Skeletal muscle tissue (tissue), 4 donors: ENCODE measurements around the gene PLXNA1. TPM values are rescaled to one million over a fixed set of nuclear protein-coding genes. Genes with fewer than 3 reads are reported as not detected.

Experiments
- H3K27ac ChIP-seq: one replicate; pipeline ENCODE4 v1.7.0; 2013; ENCODE audit warnings: mild to moderate bottlenecking, low read depth, low read length, inconsistent platforms
- H3K27me3 ChIP-seq, 3 donors: one replicate each; pipeline ENCODE4 v1.7.0; 2013; ENCODE audit warnings: low read length in 3 of 3; ENCODE audit not compliant: control insufficient read depth in 3 of 3, insufficient read depth in 3 of 3
- H3K36me3 ChIP-seq, 3 donors: one replicate each; pipeline ENCODE4 v1.7.0; 2013; ENCODE audit warnings: low read length in 3 of 3; ENCODE audit not compliant: control insufficient read depth in 3 of 3, insufficient read depth in 3 of 3
- H3K4me1 ChIP-seq, 3 donors: one replicate each; pipeline ENCODE4 v1.7.0; 2013; ENCODE audit warnings: low read length in 3 of 3, mild to moderate bottlenecking in 3 of 3; ENCODE audit not compliant: control insufficient read depth in 3 of 3, insufficient read depth in 3 of 3
- H3K4me3 ChIP-seq, 3 donors: one replicate each; pipeline ENCODE4 v1.7.0; 2013; ENCODE audit warnings: low read length in 3 of 3
- H3K9ac ChIP-seq, 3 donors: one replicate each; pipeline ENCODE4 v1.7.0; 2013; ENCODE audit warnings: low read length in 3 of 3, mild to moderate bottlenecking in 3 of 3, moderate library complexity in 2 of 3, low read depth in 1 of 3
- H3K9me3 ChIP-seq, 3 donors: one replicate each; pipeline ENCODE4 v1.7.0; 2013; ENCODE audit warnings: low read length in 3 of 3; ENCODE audit not compliant: control insufficient read depth in 3 of 3
- total RNA-seq: library from RNA; depleted of rRNA; stranded (reverse); fragments of >200 nt; gene quantifications from one replicate; pipeline ENCODE4 v1.2.3, GENCODE V29; 2014
- donor health status: Osteomylitis.

PLXNA1 gene
- total RNA-seq, 1 donor from 2014 or later: 17.7 TPM

DNA sequence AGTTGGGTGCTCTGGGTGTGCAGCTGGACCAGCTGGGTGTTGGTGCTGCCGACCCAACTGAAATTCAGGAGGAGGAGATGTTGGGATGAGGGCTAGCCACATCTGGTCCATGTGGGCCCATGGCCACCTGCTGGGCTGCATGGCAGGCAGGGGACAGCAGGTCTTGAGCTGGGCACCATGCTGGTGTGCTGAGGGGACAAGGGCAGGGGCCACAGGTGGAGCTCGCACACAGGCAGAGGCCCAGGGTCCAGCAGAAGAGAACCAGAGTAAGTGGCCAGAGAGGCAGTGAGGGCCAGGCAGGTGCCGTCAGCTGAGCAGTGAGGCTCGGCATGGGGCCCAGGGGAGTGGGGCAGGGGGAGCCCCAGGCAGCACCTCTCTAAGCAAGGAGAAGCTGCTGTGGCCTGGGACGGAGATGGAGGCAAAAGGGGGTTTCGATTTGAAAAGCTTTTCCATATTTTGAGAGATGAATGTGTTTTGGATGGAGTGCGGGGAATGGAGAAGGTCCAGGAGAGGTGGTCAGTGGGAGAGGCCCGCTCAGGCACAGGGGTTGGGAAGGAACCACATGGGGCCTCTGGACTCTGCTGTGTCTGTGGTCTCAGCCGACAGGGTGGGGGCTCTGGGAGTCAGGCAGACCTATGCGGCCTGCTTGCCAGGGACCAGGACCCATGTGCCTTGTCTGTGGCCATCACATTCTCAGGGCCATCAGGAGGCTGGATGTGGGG is 30.5 kb upstream of the PLXNA1 start:
- Histone ChIP-seq H3K4me3 (no peak overlapping the region), H3K9ac (no peak overlapping the region), H3K9me3 (no peaks in the 10 kb centered on the region), H3K4me1 (peaks cover 13 to 19% (median 14%) of the 10 kb centered on the region in 3 donors), H3K27ac (no peak overlapping the region), H3K36me3 (no peaks in the 10 kb centered on the region), H3K27me3 (no peaks in the 10 kb centered on the region)

DNA sequence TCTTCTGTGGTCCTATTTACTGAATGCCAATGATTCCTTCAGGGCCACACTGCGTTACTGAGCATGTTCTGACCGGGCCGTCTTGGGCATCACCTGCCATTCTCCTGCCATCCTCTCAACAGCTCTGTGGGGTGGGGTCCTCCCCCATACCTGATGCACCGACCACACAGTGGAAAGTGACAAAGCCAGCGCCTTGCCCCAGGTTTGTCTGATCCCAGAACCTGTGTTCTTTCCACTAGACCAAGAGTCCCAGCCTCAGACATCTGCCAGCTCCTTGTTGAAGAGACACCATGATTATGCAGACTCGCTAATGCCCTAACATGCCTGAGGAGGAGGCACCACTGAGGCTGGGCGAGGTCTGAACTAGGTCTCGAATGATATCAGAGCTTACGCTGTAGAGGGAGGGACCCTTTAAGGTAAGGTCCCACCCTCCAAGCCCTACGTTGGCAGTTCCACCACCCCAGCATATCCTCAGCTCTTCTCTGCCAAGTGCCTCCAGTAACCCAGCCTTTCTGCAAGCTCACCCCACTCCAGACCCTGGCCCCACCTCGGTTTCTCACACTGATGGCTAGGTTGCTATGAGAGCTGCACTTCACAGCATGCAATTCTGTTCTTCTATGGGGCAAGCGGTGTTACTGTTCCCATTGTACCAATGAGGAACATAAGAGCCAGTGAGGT is 29.8 kb upstream of the PLXNA1 start:
- Histone ChIP-seq H3K27me3 (no peaks in the 10 kb centered on the region), H3K4me3 (no peak overlapping the region), H3K4me1 (peaks cover 12 to 14% (median 14%) of the 10 kb centered on the region in 3 donors), H3K9ac (no peak overlapping the region), H3K27ac (no peak overlapping the region), H3K36me3 (no peaks in the 10 kb centered on the region), H3K9me3 (no peaks in the 10 kb centered on the region)

DNA sequence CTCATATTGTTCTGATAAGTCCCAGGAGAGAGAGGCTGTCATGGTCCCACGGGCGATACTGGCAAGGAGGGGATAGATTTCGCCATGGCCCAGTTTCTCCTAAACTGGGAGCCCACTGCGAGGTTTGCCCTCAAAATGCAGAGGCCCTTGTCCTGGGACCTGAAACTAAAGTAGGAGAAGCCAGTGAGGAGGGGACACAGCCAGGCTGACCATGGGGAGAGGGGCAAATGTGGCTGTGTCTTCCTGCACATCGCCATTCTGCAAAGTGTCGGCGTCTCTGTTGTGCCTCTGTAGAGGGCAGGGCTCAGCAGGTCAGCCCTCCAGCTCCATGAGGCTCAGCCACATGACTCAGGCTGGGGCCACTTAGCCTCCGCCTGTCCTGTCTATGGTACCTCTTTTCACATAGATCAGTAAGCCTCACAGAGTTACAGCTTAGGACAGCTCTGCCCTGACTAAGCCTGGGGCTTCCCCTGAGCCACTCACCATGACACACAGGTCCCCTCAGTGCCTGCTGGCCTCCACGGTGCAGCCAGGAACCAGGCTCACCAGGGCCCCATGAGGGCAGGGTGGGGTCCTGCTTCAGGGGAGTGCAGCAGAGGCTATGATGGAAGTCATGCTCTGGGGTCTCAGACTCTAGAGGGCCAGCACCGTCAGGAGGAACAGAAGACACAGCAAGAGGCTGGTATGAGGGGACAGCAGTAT is 28.6 kb upstream of the PLXNA1 start:
- peaks cover under 1 to 9% (median 2%) of the 10 kb centered on the region in 3 donors for H3K4me1 ChIP-seq
- H3K9me3 ChIP-seq: no peaks in the 10 kb centered on the region
- no peak overlapping the region for H3K9ac ChIP-seq
- no peaks in the 10 kb centered on the region for H3K27me3 ChIP-seq
- no peaks in the 10 kb centered on the region for H3K36me3 ChIP-seq
- H3K27ac ChIP-seq: no peak overlapping the region
- no peak overlapping the region for H3K4me3 ChIP-seq

DNA sequence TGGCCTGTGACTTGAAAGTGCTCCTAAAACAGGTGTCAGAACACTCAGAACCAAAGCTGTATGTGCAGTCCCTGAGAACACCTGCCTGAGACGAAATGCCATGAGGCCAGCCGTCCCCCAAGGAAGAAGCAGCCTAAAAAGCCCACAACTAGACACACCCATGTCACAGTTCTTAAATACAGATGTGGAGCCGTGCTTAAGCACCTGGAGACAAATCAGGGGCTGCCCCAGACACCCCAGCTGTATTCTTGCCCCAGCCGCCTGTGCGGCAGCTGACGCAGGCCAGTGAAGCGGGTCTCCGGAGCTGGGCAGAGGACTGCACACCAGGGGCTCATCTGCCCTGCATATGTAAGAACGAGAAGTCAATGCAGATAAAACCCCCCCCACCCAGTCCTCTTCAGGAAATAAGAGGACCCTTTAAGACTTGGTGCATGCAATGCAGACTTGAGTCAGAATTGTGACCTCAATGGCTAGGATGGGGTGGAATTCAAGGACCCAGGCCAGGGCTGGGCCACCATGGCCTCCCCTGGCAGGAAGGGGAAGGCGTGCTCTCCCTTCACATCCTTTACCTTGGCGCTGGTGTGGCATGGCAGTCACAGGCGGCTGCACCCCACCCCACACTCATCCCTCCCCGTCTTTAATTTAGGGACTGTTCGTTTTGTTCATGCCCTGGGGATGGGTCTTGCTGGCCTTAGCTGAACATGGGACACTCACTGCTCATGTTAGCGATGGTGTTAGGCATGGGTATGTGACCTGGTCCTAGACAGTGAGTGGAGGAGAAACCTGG is 27.7 kb upstream of the PLXNA1 start:
- H3K4me3 ChIP-seq: no peak overlapping the region
- H3K27me3 ChIP-seq: no peaks in the 10 kb centered on the region
- H3K4me1 ChIP-seq: peaks cover 3 to 15% (median 6%) of the 10 kb centered on the region in 3 donors
- H3K9ac ChIP-seq: peak overlapping the region in 1 of 3 donors; percentile 1
- no peak overlapping the region for H3K27ac ChIP-seq
- no peaks in the 10 kb centered on the region for H3K36me3 ChIP-seq
- H3K9me3 ChIP-seq: no peaks in the 10 kb centered on the region

DNA sequence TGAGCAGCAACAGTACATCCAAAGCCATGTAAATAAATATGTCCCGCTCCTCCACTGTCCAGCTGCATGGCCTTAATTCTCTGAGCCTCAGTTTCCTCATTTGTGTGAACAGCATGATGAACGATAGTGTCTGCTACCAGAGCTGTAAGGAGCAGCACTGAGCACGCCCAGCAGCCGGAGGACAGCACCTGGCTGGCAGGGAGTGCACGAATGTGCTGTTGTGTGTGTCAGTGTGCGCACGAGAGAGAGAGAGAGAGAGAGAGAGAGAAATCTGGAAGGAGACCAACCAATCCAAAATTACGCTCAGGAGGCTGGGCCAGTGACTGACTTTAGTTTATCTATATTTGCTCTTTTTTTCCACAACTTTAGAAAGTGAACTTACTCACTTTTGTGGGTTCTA is 26.6 kb upstream of the PLXNA1 start:
- Histone ChIP-seq H3K4me1 (peaks cover 15 to 27% (median 18%) of the 10 kb centered on the region in 3 donors), H3K27ac (no peak overlapping the region)

DNA sequence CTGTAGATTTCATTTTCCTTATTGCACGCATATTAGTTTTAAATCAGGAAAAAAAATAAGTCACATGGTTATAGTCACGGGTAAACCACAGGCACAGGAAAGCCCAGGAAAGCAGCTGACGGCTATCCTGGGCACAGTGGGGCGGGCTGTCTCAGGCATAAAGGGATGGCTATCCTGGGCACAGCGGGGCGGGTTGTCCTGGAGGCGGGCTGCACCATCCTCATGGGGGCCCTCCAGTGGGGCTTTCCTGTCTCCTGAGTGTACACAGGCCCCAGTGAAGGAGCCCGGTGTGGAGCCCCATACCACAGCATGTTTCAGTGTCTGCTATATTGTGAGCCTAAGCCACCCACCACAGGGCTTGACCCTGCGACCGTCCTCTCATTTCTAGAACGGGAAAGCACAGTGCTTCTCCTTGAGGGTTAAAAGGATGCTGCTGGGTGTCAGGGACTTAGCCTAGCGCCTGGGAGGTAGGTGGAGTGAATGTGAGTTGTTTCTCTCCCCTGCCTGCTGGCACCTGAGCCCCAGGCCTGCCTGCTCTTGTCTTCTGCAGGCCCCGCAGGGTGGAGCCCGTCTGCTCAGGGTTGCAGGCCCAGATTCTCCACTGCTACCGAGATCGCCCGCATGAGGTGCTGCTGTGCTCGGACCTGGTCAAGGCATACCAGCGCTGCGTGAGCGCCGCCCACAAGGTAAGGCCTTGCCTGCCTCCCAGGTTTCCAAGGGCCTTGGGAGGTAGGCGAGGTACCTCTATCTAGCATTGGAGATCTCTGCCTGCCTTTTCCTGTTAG is 25.9 kb upstream of the PLXNA1 start:
- no peaks in the 10 kb centered on the region for H3K27me3 ChIP-seq
- no peak overlapping the region for H3K27ac ChIP-seq
- H3K9ac ChIP-seq: no peak overlapping the region
- peaks cover 22 to 34% (median 25%) of the 10 kb centered on the region in 3 donors for H3K4me1 ChIP-seq
- no peak overlapping the region for H3K4me3 ChIP-seq
- H3K9me3 ChIP-seq: no peaks in the 10 kb centered on the region
- H3K36me3 ChIP-seq: no peaks in the 10 kb centered on the region

More for the DNA sequence above, 26.6 kb upstream of the PLXNA1 start:
- Histone ChIP-seq H3K9ac (no peak overlapping the region), H3K27me3 (no peaks in the 10 kb centered on the region), H3K36me3 (no peaks in the 10 kb centered on the region), H3K4me3 (no peak overlapping the region), H3K9me3 (no peaks in the 10 kb centered on the region)

DNA sequence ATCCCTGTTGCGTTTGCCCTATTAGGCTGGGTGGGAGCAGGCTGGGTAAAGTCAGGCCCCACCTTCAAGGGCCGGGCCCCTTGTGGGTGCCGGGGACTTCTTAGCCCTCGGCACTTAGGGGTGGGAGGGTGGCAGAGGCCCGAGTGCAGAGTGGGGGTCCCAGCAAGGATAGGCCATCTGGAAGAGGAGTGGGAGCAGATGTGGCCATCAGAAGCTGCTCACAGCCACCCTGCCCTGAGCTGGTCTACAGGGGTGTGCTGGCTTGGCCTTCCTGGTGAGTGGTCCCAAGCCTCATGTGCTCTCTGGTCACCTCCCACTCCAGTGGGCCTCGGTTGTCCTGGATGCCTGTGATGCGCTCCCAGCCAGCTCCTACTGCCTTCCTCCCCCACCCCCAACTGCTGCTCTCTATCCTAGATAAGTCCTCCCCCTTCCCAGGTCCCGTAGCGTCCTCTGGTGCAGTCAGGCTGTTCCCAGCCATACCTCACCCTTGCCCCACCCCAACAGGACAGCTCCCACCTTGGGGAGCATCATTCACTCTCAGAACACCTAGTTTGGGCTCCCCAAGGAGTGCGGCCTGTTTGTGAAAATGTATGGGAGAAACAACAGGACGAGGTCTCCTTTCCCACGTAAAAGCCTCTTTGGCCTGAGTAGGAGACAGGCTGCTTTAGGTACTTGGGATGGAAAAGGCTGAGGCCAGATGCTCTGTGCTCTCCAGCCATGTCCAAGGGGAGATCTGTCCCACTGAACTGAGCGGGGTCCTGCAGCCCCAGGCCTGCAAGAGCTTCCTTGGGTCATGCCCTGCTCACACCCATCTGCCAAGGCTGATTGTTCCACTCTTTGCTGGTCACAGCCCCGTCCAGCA is 24.9 kb upstream of the PLXNA1 start:
- Histone ChIP-seq H3K27ac (no peak overlapping the region), H3K4me3 (no peak overlapping the region), H3K4me1 (peaks cover 31 to 43% (median 34%) of the 10 kb centered on the region in 3 donors), H3K9ac (no peak overlapping the region), H3K9me3 (no peaks in the 10 kb centered on the region), H3K27me3 (no peaks in the 10 kb centered on the region), H3K36me3 (no peaks in the 10 kb centered on the region)

DNA sequence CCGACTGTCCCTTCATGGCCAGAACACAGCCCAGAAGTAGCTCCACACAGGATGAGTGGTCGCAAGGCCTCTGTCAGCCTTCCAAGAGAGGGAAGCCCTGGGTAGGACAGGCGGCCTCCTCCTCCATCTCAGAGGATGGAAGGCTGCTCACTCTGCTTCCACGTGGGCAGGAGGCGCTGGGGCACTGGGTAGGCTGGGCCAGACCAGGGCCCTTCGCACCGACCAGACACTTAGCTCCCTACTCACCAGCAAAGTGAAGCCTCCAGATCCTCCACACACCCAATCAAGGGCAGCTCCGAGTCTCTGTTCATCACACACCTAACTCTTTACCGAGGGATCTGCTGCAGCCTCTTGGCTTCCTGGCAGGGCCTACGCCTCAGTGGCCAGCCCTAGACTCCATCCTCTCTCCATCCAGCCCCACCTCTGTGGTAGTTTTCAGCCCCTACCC is 24.3 kb upstream of the PLXNA1 start:
- Histone ChIP-seq H3K27ac (no peak overlapping the region), H3K9me3 (no peaks in the 10 kb centered on the region), H3K27me3 (no peaks in the 10 kb centered on the region), H3K4me1 (peaks cover 37 to 50% (median 41%) of the 10 kb centered on the region in 3 donors), H3K36me3 (no peaks in the 10 kb centered on the region), H3K4me3 (no peak overlapping the region), H3K9ac (no peak overlapping the region)
